ENCODE results near the gene SFSWAP. TPM values are rescaled to one million over a fixed set of nuclear protein-coding genes. Genes with fewer than 3 reads are reported as not detected.

The SFSWAP gene
- total RNA-seq, 4 donors from 2014 or later = 45.9 to 66.2 (median 55.4) TPM

DNA sequence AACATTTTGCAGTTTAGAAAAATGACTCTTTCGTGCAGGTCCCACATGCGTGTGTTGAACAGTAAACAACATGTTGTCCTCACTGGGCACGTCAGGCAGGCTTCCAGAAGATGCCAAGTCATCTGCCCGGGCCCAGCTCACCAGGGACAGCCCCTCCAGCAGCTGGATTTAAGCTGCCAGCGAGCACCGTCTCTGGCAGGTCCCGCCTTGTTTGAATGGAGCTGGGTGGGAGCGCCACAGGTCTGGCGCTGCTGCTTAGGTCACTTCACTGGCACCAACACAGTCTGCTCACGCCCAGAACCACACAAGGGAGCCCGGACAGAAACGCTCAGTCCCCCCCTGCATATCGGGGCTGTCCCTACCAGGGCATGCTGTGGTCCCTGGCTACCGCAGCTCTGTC, 84.2 kb downstream of the SFSWAP start:
- Histone ChIP-seq H3K9me3 (no peaks in the 10 kb centered on the region), H3K27me3 (no peaks in the 10 kb centered on the region), H3K36me3 (peaks cover 0 to 23% (median 10%) of the 10 kb centered on the region in 4 donors), H3K27ac (no peak overlapping the region), H3K4me3 (no peak overlapping the region), H3K4me1 (no peaks in the 10 kb centered on the region)
- intact Hi-C loops (cut with DNase I; ENCODE audit: low total_unique reads) (no loop called here), in situ Hi-C loops (cut with MboI; ENCODE audit: low pct_ligation_motif_present in 1 of 4, low pct_unique_long_range_greater_than_20kb in 1 of 4, low sequenced_read_pairs in 3 of 4) (no loop called here)
- WGBS, 2 donors (ENCODE audit: low coverage in 1 of 2) = 83% methylated on average over 13 of the region's 14 CpGs; no CpG with 5 or more reads in 1 of the 2 donors
- DNase-seq = no peak
- TF ChIP-seq EP300 (IDR thresholded peaks at IDR 0.05; ENCODE audit: low read depth) (no peak), POLR2A (IDR thresholded peaks at IDR 0.05) (no peak), POLR2AphosphoS5 (IDR thresholded peaks at IDR 0.05) (no peak)
- TF ChIP-seq, protein P1, sequence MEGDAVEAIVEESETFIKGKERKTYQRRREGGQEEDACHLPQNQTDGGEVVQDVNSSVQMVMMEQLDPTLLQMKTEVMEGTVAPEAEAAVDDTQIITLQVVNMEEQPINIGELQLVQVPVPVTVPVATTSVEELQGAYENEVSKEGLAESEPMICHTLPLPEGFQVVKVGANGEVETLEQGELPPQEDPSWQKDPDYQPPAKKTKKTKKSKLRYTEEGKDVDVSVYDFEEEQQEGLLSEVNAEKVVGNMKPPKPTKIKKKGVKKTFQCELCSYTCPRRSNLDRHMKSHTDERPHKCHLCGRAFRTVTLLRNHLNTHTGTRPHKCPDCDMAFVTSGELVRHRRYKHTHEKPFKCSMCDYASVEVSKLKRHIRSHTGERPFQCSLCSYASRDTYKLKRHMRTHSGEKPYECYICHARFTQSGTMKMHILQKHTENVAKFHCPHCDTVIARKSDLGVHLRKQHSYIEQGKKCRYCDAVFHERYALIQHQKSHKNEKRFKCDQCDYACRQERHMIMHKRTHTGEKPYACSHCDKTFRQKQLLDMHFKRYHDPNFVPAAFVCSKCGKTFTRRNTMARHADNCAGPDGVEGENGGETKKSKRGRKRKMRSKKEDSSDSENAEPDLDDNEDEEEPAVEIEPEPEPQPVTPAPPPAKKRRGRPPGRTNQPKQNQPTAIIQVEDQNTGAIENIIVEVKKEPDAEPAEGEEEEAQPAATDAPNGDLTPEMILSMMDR (IDR thresholded peaks at IDR 0.05) = no peak

DNA sequence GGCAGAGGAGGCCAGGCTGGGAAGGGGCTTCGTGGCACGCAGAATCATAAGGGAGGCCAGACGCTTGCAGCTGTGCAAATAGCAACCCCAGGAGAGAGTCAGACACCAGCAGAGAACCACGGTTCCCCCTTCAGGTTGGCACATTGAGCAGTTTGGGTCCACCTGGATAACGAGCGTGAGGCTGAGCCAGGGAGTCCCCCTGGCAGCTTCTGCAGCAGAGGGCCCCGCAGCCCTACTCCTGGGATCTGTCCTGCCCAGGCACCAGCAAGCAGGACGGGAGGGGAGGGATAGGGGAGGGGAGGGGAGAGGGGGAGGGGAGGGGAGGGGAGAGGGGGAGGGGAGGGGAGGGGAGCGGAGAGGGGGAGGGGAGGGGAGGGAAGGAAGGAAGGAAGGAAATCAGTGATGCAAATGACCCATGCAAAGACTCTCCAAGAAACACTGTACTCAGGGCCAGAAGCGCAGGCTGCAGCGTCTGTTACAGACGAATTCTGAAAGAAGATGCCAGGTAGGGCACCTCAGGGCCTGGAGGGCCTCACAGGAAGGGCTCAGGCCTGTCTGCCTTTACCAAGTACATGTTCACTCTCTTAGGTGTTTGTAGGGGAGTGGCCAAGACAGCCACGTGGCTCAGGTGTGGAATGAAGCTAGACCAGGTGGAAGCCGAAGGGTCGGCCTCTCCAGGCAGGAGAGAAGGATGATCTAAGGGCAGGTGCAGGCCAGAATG, 85.0 kb downstream of the SFSWAP start:
- no peak for DNase-seq
- Histone ChIP-seq H3K36me3 (peaks cover 0 to 20% (median 9%) of the 10 kb centered on the region in 4 donors), H3K4me3 (no peak overlapping the region), H3K27me3 (no peaks in the 10 kb centered on the region), H3K4me1 (no peaks in the 10 kb centered on the region), H3K9me3 (no peaks in the 10 kb centered on the region), H3K27ac (no peak overlapping the region)
- whole genome bisulfite sequencing, 2 donors (ENCODE audit: low coverage in 1 of 2) = 77 to 85% methylated on average over 5 to 12 of the region's 15 CpGs
- TF ChIP-seq EP300 (IDR thresholded peaks at IDR 0.05; ENCODE audit: low read depth) = no peak
- intact Hi-C loops (cut with DNase I; ENCODE audit: low total_unique reads) (no loop called here), in situ Hi-C loops (cut with MboI; ENCODE audit: low pct_ligation_motif_present in 1 of 4, low pct_unique_long_range_greater_than_20kb in 1 of 4, low sequenced_read_pairs in 3 of 4) (no loop called here)

DNA sequence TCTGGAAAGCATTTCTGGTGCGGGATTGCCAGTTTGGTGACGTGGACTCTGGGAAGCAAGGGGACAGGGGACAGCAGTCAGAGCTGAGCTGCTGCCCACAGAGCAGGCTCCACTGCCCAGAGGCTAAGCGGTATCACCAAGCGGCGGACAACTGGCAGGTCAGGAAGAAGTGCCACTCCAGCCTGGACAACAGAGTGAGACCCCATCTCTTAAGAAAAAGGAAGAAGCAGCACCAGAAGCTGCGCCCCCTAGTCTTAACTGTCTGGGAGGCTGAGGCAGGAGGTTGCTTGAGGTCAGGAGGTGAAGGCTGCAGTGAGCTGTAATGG, 85.5 kb downstream of the SFSWAP start:
- Histone ChIP-seq H3K36me3 (peaks cover 0 to 20% (median 6%) of the 10 kb centered on the region in 4 donors), H3K27ac (no peak overlapping the region), H3K27me3 (no peaks in the 10 kb centered on the region), H3K9me3 (no peaks in the 10 kb centered on the region), H3K4me1 (no peaks in the 10 kb centered on the region), H3K4me3 (no peak overlapping the region)
- TF ChIP-seq EP300 (IDR thresholded peaks at IDR 0.05; ENCODE audit: low read depth) = no peak
- TF ChIP-seq, protein P1 (IDR thresholded peaks at IDR 0.05) = no peak
- TF ChIP-seq POLR2A (IDR thresholded peaks at IDR 0.05) = no peak
- TF ChIP-seq POLR2AphosphoS5 (IDR thresholded peaks at IDR 0.05) = no peak
- 95% methylated on average over 6 of the region's 6 CpGs; no CpG with 5 or more reads in 1 of the 2 donors for WGBS, 2 donors (ENCODE audit: low coverage in 1 of 2)
- DNase-seq = no peak
- intact Hi-C loops (cut with DNase I; ENCODE audit: low total_unique reads) (no loop called here), in situ Hi-C loops (cut with MboI; ENCODE audit: low pct_ligation_motif_present in 1 of 4, low pct_unique_long_range_greater_than_20kb in 1 of 4, low sequenced_read_pairs in 3 of 4) (no loop called here)

DNA sequence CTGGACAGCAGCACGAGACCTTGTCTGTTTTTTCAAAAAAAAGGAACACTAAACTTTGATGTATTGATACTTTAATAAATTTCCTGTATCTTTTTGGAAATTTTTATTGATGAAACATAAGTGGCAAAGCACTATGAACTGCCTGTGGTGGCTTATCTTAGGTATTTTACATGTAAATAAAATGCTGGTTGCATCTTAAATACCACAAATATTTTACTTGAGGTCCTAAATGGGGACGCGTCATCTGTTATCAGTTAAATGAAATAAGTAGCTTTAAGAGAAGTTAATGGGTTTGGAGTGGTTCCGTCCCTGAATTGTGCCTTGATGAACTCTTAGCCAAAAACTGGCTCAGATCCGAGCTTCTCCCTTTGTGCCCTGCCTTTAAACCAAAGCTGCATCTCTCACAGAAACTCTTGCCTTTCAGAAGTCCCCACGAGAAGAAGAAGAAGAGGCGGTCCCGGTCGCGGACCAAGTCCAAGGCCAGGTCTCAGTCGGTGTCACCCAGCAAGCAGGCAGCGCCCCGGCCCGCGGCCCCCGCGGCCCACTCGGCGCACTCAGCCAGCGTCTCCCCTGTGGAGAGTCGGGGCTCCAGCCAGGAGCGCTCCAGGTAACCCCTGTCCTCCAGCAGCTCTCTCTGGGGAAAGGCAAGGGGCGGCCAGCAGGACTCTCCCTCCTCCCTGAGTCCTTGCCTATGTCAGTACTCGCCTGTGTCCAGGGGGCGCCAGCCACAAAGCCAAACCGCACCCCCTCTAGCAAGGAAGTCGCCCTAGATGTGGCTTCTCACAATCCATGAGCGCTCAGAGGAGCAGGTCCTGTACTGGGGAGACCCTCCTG, 86.1 kb downstream of the SFSWAP start:
- 89 to 94% methylated on average over 2 to 16 of the region's 28 CpGs for WGBS, 2 donors (ENCODE audit: low coverage in 1 of 2)
- in situ Hi-C loops (cut with MboI; ENCODE audit: low pct_ligation_motif_present in 1 of 4, low pct_unique_long_range_greater_than_20kb in 1 of 4, low sequenced_read_pairs in 3 of 4) = no loop called here
- no peak for TF ChIP-seq EP300 (IDR thresholded peaks at IDR 0.05; ENCODE audit: low read depth)
- TF ChIP-seq POLR2AphosphoS5 (IDR thresholded peaks at IDR 0.05) = no peak
- TF ChIP-seq POLR2A (IDR thresholded peaks at IDR 0.05) = no peak
- TF ChIP-seq, protein P1 (IDR thresholded peaks at IDR 0.05) = no peak
- Histone ChIP-seq H3K27ac (no peak overlapping the region), H3K4me3 (no peak overlapping the region), H3K4me1 (no peaks in the 10 kb centered on the region), H3K27me3 (no peaks in the 10 kb centered on the region), H3K36me3 (peaks cover 0 to 20% (median 7%) of the 10 kb centered on the region in 4 donors), H3K9me3 (no peaks in the 10 kb centered on the region)
- no peak for DNase-seq
- intact Hi-C loops (cut with DNase I; ENCODE audit: low total_unique reads) = no loop called here

Data from transverse colon (tissue), 4 donors.